ENCODE data around the gene KIAA1217. TPM values are rescaled to one million over a fixed set of nuclear protein-coding genes. Genes with fewer than 3 reads are reported as not detected.

KIAA1217 gene
- total and polyA plus RNA-seq, 7 experiments from 2014 or later, result 0.03 to 2.1 (median 0.15) TPM; not detected in 4

- ChIA-PET CTCF (interaction anchor here (0.6 kb wide), 1 partner anchor 24 kb away, joined by 3 read pairs; no protein-coding TSS in a partner anchor), POLR2A (no interaction called here)
- H3K4me1 Mint-ChIP-seq, result peaks cover 8 to 23% (median 17%) of the 10 kb centered on the region in 7 donors
- Histone ChIP-seq H3K27ac (ENCODE audit: low read depth, low read length) (no peak overlapping the region), H3K4me1 (ENCODE audit: control insufficient read depth in 2 of 2, insufficient read depth in 2 of 2, low read length in 2 of 2) (no peaks in the 10 kb centered on the region), H3K4me3 (ENCODE audit: low read length) (no peak overlapping the region), H3K9me3 (ENCODE audit: control insufficient read depth in 2 of 3, low read length in 3 of 3) (no peaks in the 10 kb centered on the region), H3K27me3 (ENCODE audit: control insufficient read depth in 2 of 2, insufficient read depth in 2 of 2, low read length in 2 of 2) (no peaks in the 10 kb centered on the region), H3K36me3 (ENCODE audit: control insufficient read depth in 2 of 3, insufficient read depth in 3 of 3, low read length in 3 of 3) (no peaks in the 10 kb centered on the region)
- no peak for DNase-seq
- H3K36me3 Mint-ChIP-seq, result peaks cover 0 to 3% (median 0%) of the 10 kb centered on the region in 5 donors
- intact Hi-C loops (cut with micrococcal nuclease), result no loop called here
- ATAC-seq, result no peak
- peaks cover 0 to 4% (median 0%) of the 10 kb centered on the region in 11 donors for H3K9me3 Mint-ChIP-seq
- H3K27me3 Mint-ChIP-seq, result peaks cover 41 to 62% (median 49%) of the 10 kb centered on the region in 5 donors
- no peak overlapping the region for H3K27ac Mint-ChIP-seq
- peak overlapping the region; percentile 20 to 79 (median 60) for H3K4me3 Mint-ChIP-seq
Observed at GRCh38 chr10:24207781-24208611, 942 bp upstream of the KIAA1217 start.

- H3K27ac Mint-ChIP-seq, result peak overlapping the region in 1 of 9 donors; percentile 29
- peak in 1 of 9 donors; percentile 51 for DNase-seq
- peaks cover 0 to 4% (median 0%) of the 10 kb centered on the region in 11 donors for H3K9me3 Mint-ChIP-seq
- H3K27me3 Mint-ChIP-seq, result peaks cover 37 to 54% (median 49%) of the 10 kb centered on the region in 5 donors
- Histone ChIP-seq H3K4me3 (ENCODE audit: low read length) (no peak overlapping the region), H3K4me1 (ENCODE audit: control insufficient read depth in 2 of 2, insufficient read depth in 2 of 2, low read length in 2 of 2) (no peaks in the 10 kb centered on the region), H3K27me3 (ENCODE audit: control insufficient read depth in 2 of 2, insufficient read depth in 2 of 2, low read length in 2 of 2) (no peaks in the 10 kb centered on the region), H3K9me3 (ENCODE audit: control insufficient read depth in 2 of 3, low read length in 3 of 3) (no peaks in the 10 kb centered on the region), H3K36me3 (ENCODE audit: control insufficient read depth in 2 of 3, insufficient read depth in 3 of 3, low read length in 3 of 3) (no peaks in the 10 kb centered on the region), H3K27ac (ENCODE audit: low read depth, low read length) (no peak overlapping the region)
- peak overlapping the region in 9 of 10 donors; percentile 23 to 81 (median 68) for H3K4me3 Mint-ChIP-seq
- H3K36me3 Mint-ChIP-seq, result peaks cover 0 to 3% (median 0%) of the 10 kb centered on the region in 5 donors
- no peak for ATAC-seq
- peaks cover 8 to 23% (median 17%) of the 10 kb centered on the region in 7 donors for H3K4me1 Mint-ChIP-seq
- ChIA-PET CTCF (no interaction called here), POLR2A (no interaction called here)
- intact Hi-C loops (cut with micrococcal nuclease), result no loop called here
Observed at GRCh38 chr10:24209432-24209771, 464 bp downstream of the KIAA1217 start.

- peak overlapping the region in 1 of 9 donors; percentile 71 for H3K27ac Mint-ChIP-seq
- intact Hi-C loops (cut with micrococcal nuclease), result no loop called here
- peaks cover 0 to 4% (median 0%) of the 10 kb centered on the region in 11 donors for H3K9me3 Mint-ChIP-seq
- POLR2A ChIA-PET, result no interaction called here
- Histone ChIP-seq H3K9me3 (ENCODE audit: control insufficient read depth in 2 of 3, low read length in 3 of 3) (no peaks in the 10 kb centered on the region), H3K4me1 (ENCODE audit: control insufficient read depth in 2 of 2, insufficient read depth in 2 of 2, low read length in 2 of 2) (no peaks in the 10 kb centered on the region), H3K36me3 (ENCODE audit: control insufficient read depth in 2 of 3, insufficient read depth in 3 of 3, low read length in 3 of 3) (no peaks in the 10 kb centered on the region), H3K27ac (ENCODE audit: low read depth, low read length) (no peak overlapping the region), H3K4me3 (ENCODE audit: low read length) (no peak overlapping the region), H3K27me3 (ENCODE audit: control insufficient read depth in 2 of 2, insufficient read depth in 2 of 2, low read length in 2 of 2) (no peaks in the 10 kb centered on the region)
- CTCF ChIA-PET, result no interaction called here
- H3K4me3 Mint-ChIP-seq, result peak overlapping the region in 4 of 10 donors; percentile 20 to 81 (median 70)
- peaks cover 8 to 23% (median 17%) of the 10 kb centered on the region in 7 donors for H3K4me1 Mint-ChIP-seq
- peaks cover 0 to 3% (median 0%) of the 10 kb centered on the region in 5 donors for H3K36me3 Mint-ChIP-seq
- no peak for ATAC-seq
- DNase-seq, result peak in 1 of 9 donors; percentile 56
- H3K27me3 Mint-ChIP-seq, result peaks cover 35 to 57% (median 49%) of the 10 kb centered on the region in 5 donors
Observed at GRCh38 chr10:24209946-24210491, 1.1 kb downstream of the KIAA1217 start.

GRCh38 chr10:24210501-24210900 lies 1.6 kb downstream of the KIAA1217 start:
- no peak overlapping the region for H3K4me3 ChIP-seq (ENCODE audit: low read length)
- CTCF ChIA-PET, result no interaction called here
- POLR2A ChIA-PET, result no interaction called here
- H3K4me3 Mint-ChIP-seq, result no peak overlapping the region
- peaks cover 0 to 4% (median 0%) of the 10 kb centered on the region in 11 donors for H3K9me3 Mint-ChIP-seq
- DNase-seq (no peak), ATAC-seq (no peak)
- H3K27ac Mint-ChIP-seq, result no peak overlapping the region
- H3K27me3 ChIP-seq (ENCODE audit: control insufficient read depth in 2 of 2, insufficient read depth in 2 of 2, low read length in 2 of 2), result no peaks in the 10 kb centered on the region
- peaks cover 0 to 3% (median 0%) of the 10 kb centered on the region in 5 donors for H3K36me3 Mint-ChIP-seq
- H3K27ac ChIP-seq (ENCODE audit: low read depth, low read length), result no peak overlapping the region
- H3K4me1 ChIP-seq (ENCODE audit: control insufficient read depth in 2 of 2, insufficient read depth in 2 of 2, low read length in 2 of 2), result no peaks in the 10 kb centered on the region
- H3K27me3 Mint-ChIP-seq, result peaks cover 36 to 62% (median 50%) of the 10 kb centered on the region in 5 donors
- intact Hi-C loops (cut with micrococcal nuclease), result no loop called here
- no peaks in the 10 kb centered on the region for H3K9me3 ChIP-seq (ENCODE audit: control insufficient read depth in 2 of 3, low read length in 3 of 3)
- H3K36me3 ChIP-seq (ENCODE audit: control insufficient read depth in 2 of 3, insufficient read depth in 3 of 3, low read length in 3 of 3), result no peaks in the 10 kb centered on the region
- H3K4me1 Mint-ChIP-seq, result peaks cover 8 to 23% (median 17%) of the 10 kb centered on the region in 7 donors

GRCh38 chr10:24213266-24213665 lies 4.3 kb downstream of the KIAA1217 start:
- CTCF ChIA-PET, result no interaction called here
- H3K27me3 Mint-ChIP-seq, result peaks cover 25 to 50% (median 32%) of the 10 kb centered on the region in 5 donors
- H3K27me3 ChIP-seq (ENCODE audit: control insufficient read depth in 2 of 2, insufficient read depth in 2 of 2, low read length in 2 of 2), result no peaks in the 10 kb centered on the region
- no peaks in the 10 kb centered on the region for H3K36me3 ChIP-seq (ENCODE audit: control insufficient read depth in 2 of 3, insufficient read depth in 3 of 3, low read length in 3 of 3)
- intact Hi-C loops (cut with micrococcal nuclease), result no loop called here
- no peak overlapping the region for H3K4me3 Mint-ChIP-seq
- no peak overlapping the region for H3K4me3 ChIP-seq (ENCODE audit: low read length)
- peaks cover 3 to 17% (median 16%) of the 10 kb centered on the region in 7 donors for H3K4me1 Mint-ChIP-seq
- H3K4me1 ChIP-seq (ENCODE audit: control insufficient read depth in 2 of 2, insufficient read depth in 2 of 2, low read length in 2 of 2), result no peaks in the 10 kb centered on the region
- peaks cover 0 to 3% (median 0%) of the 10 kb centered on the region in 5 donors for H3K36me3 Mint-ChIP-seq
- ATAC-seq (no peak), DNase-seq (no peak)
- peaks cover 0 to 4% (median 0%) of the 10 kb centered on the region in 11 donors for H3K9me3 Mint-ChIP-seq
- H3K27ac ChIP-seq (ENCODE audit: low read depth, low read length), result no peak overlapping the region
- no peak overlapping the region for H3K27ac Mint-ChIP-seq
- H3K9me3 ChIP-seq (ENCODE audit: control insufficient read depth in 2 of 3, low read length in 3 of 3), result no peaks in the 10 kb centered on the region
- POLR2A ChIA-PET, result no interaction called here

- H3K27me3 ChIP-seq (ENCODE audit: control insufficient read depth in 2 of 2, insufficient read depth in 2 of 2, low read length in 2 of 2), result no peaks in the 10 kb centered on the region
- no peak for DNase-seq
- no peaks in the 10 kb centered on the region for H3K36me3 ChIP-seq (ENCODE audit: control insufficient read depth in 2 of 3, insufficient read depth in 3 of 3, low read length in 3 of 3)
- no peak for ATAC-seq
- POLR2A ChIA-PET, result no interaction called here
- peaks cover 0 to 4% (median 0%) of the 10 kb centered on the region in 11 donors for H3K9me3 Mint-ChIP-seq
- no peaks in the 10 kb centered on the region for H3K4me1 ChIP-seq (ENCODE audit: control insufficient read depth in 2 of 2, insufficient read depth in 2 of 2, low read length in 2 of 2)
- H3K27ac Mint-ChIP-seq, result no peak overlapping the region
- H3K36me3 Mint-ChIP-seq, result peaks cover 0 to 3% (median 0%) of the 10 kb centered on the region in 5 donors
- H3K4me3 Mint-ChIP-seq, result no peak overlapping the region
- no peak overlapping the region for H3K4me3 ChIP-seq (ENCODE audit: low read length)
- H3K4me1 Mint-ChIP-seq, result peaks cover 0 to 13% (median 10%) of the 10 kb centered on the region in 7 donors
- intact Hi-C loops (cut with micrococcal nuclease), result no loop called here
- no peak overlapping the region for H3K27ac ChIP-seq (ENCODE audit: low read depth, low read length)
- CTCF ChIA-PET, result no interaction called here
- H3K27me3 Mint-ChIP-seq, result peaks cover 20 to 44% (median 27%) of the 10 kb centered on the region in 5 donors
- H3K9me3 ChIP-seq (ENCODE audit: control insufficient read depth in 2 of 3, low read length in 3 of 3), result no peaks in the 10 kb centered on the region
Observed at GRCh38 chr10:24213881-24214280, 4.9 kb downstream of the KIAA1217 start.
